MCF 10A (cell line): Measurements from ENCODE around the gene TWF2. TPM values are rescaled to one million over a fixed set of nuclear protein-coding genes. Genes with fewer than 3 reads are reported as not detected.
A peak's percentile ranks its signal among the peaks of the same experiment; 100 is the strongest.

Experiments
- BruUV-seq: library from RNA; stranded (reverse); fragments of 400-500 nt; replicated peaks from 2 replicates; lab custom pipeline; 2021; lab: Mats Ljungman, UMichigan
- CTCF ChIA-PET: fragments of 300-600 bp; sonication (Branson Sonifier 250); formaldehyde crosslinking; extraction: SDS; loops from one replicate; lab custom pipeline; 2021; ENCODE audit warnings: antibody characterized with exemption, inconsistent platforms; lab: Yijun Ruan, JAX
- POLR2A ChIA-PET: fragments of 300-600, 350-650 bp; sonication (Branson Sonifier 250); formaldehyde crosslinking; extraction: SDS; loops from one replicate; lab custom pipeline; 2020; ENCODE audit warnings: antibody characterized with exemption, inconsistent platforms; lab: Yijun Ruan, JAX
- DNase-seq: peaks from one replicate; pipeline ENCODE4 v3.0.0-alpha.2; 2018; ENCODE audit not compliant: unreplicated experiment
- H3K27ac Mint-ChIP-seq: one replicate; pipeline ENCODE4 v1.8.0; 2022; ENCODE audit warnings: mild to moderate bottlenecking, low read depth, mixed read lengths; ENCODE audit not compliant: unreplicated experiment
- H3K27me3 Mint-ChIP-seq: one replicate; pipeline ENCODE4 v1.8.0; 2022; ENCODE audit warnings: mixed read lengths; ENCODE audit not compliant: insufficient read depth, unreplicated experiment
- H3K36me3 Mint-ChIP-seq: one replicate; pipeline ENCODE4 v1.8.0; 2022; ENCODE audit warnings: mild to moderate bottlenecking, moderate library complexity, mixed read lengths; ENCODE audit not compliant: insufficient read depth, unreplicated experiment
- H3K4me1 Mint-ChIP-seq: one replicate; pipeline ENCODE4 v1.8.0; 2022; ENCODE audit warnings: mixed read lengths; ENCODE audit not compliant: insufficient read depth, unreplicated experiment
- H3K4me3 Mint-ChIP-seq: one replicate; pipeline ENCODE4 v1.8.0; 2022; ENCODE audit warnings: mild to moderate bottlenecking, moderate library complexity, mixed read lengths; ENCODE audit not compliant: unreplicated experiment
- H3K9me3 Mint-ChIP-seq: one replicate; pipeline ENCODE4 v1.8.0; 2022; ENCODE audit warnings: mixed read lengths; ENCODE audit not compliant: unreplicated experiment
- intact Hi-C: fragments of 100-400 bp; cut with micrococcal nuclease; formaldehyde crosslinking; loops from 2 replicates; pipeline ENCODE4 v1.14.1; 2022
- total RNA-seq: library from RNA; stranded (reverse); gene quantifications from 2 replicates; pipeline ENCODE4 v1.2.3, GENCODE V29; 2022
- TF ChIP-seq, protein P1 (sequence below): fragments of 200-600 bp; IDR thresholded peaks from one replicate; pipeline ENCODE4 v1.8.0; 2022; ENCODE audit warnings: antibody characterized with exemption, mild to moderate bottlenecking; ENCODE audit not compliant: unreplicated experiment

The TWF2 gene
- total RNA-seq, 1 experiment from 2014 or later = 47.0 TPM

DNA sequence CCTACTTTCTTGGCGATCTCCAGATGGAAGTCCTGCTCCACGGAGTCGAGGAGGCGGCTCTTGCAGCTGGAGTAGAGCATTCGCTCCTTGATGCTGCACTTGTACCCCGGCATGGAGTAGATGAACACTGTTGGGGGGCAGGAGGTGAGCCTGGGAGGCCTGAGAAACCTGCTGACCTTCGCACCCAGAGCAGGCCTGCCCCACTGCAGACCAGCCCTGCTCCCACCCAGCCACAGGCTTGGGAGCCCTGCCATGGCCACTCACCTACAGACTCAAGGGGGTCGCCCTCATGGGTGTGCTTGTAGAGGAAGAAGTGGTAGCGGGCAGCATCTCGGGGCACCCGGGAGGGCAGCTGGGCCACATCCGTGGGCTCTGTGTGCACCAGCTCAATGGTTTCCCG lies 9.3 kb downstream of the TWF2 start:
- no TSS peak for BruUV-seq
- Mint-ChIP-seq H3K4me3 (no peak overlapping the region), H3K36me3 (peaks cover 45% of the 10 kb centered on the region), H3K9me3 (no peaks in the 10 kb centered on the region), H3K27me3 (no peaks in the 10 kb centered on the region), H3K27ac (no peak overlapping the region), H3K4me1 (peaks cover 16% of the 10 kb centered on the region)
- DNase-seq = no peak
- POLR2A ChIA-PET = no interaction called here
- intact Hi-C loops = loop anchor here (10.0 kb wide), 1 partner anchor 215 kb away; the partner anchor contains the start of gene SEMA3G
- TF ChIP-seq, protein P1, sequence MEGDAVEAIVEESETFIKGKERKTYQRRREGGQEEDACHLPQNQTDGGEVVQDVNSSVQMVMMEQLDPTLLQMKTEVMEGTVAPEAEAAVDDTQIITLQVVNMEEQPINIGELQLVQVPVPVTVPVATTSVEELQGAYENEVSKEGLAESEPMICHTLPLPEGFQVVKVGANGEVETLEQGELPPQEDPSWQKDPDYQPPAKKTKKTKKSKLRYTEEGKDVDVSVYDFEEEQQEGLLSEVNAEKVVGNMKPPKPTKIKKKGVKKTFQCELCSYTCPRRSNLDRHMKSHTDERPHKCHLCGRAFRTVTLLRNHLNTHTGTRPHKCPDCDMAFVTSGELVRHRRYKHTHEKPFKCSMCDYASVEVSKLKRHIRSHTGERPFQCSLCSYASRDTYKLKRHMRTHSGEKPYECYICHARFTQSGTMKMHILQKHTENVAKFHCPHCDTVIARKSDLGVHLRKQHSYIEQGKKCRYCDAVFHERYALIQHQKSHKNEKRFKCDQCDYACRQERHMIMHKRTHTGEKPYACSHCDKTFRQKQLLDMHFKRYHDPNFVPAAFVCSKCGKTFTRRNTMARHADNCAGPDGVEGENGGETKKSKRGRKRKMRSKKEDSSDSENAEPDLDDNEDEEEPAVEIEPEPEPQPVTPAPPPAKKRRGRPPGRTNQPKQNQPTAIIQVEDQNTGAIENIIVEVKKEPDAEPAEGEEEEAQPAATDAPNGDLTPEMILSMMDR = no peak
- CTCF ChIA-PET = interaction anchor here (0.6 to 13.6 kb wide), 3 partner anchors 9 to 132 kb away, joined by 3 to 175 read pairs (median 52); partner anchors contain the start of gene TLR9

DNA sequence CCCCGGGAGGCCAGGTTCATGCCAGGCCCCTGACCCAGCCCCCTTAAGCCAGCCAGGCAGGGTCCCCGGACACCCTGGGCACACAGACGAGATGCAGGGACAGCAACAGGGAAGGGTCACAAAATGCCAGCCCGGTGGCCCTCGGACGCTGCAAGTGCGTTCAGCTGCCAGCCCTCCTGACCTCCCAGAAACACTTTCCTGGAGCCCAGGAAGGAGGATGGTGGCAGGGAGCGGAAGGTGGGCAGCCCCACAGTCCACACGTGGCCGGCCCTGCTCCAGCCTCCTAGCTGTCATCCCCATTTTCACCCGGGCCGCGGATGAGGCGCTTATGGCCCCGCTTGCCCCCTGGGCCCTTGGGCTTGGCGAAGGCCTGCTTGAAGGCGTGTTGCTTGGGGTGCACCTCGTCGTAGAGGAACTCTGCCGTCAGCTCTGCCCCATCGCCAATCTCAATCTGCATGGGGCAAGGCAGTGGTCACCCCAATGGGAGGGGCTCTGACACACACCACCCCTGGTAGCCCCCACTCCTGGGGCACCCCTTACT lies 10.1 kb downstream of the TWF2 start:
- H3K36me3 Mint-ChIP-seq = peaks cover 42% of the 10 kb centered on the region
- no peak overlapping the region for H3K4me3 Mint-ChIP-seq
- H3K27ac Mint-ChIP-seq = no peak overlapping the region
- H3K4me1 Mint-ChIP-seq = peaks cover 16% of the 10 kb centered on the region
- intact Hi-C loops = no loop called here
- BruUV-seq = TSS peak; percentile 79
- CTCF ChIA-PET = interaction anchor here (0.6 to 13.6 kb wide), 2 partner anchors 8 to 49 kb away, joined by 3 to 175 read pairs; partner anchors contain the start of gene TLR9
- TF ChIP-seq, protein P1 = no peak
- POLR2A ChIA-PET = no interaction called here
- H3K27me3 Mint-ChIP-seq = no peaks in the 10 kb centered on the region
- no peaks in the 10 kb centered on the region for H3K9me3 Mint-ChIP-seq
- DNase-seq = no peak

DNA sequence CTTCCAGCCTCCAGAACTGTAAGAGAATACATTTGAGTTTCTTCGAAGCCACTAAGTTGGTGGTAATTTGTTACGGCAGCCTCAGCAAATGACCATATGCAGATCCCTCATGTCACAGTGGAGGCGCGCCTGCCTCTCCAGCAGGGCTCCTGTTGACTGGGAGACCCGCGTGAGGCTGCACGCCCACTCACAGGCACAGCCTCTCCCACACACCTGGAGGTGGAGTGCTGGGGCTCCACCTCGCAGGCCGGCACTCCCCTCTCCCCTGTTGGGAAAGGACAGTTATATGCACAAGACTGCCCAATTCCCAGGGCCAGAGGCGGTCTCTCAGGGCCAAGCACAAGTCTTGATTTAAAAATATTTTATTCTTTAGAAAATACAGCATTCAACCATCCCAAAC lies 10.7 kb downstream of the TWF2 start:
- BruUV-seq = no TSS peak
- Mint-ChIP-seq H3K36me3 (peaks cover 36% of the 10 kb centered on the region), H3K27ac (no peak overlapping the region), H3K4me3 (no peak overlapping the region), H3K9me3 (no peaks in the 10 kb centered on the region), H3K4me1 (peaks cover 16% of the 10 kb centered on the region), H3K27me3 (no peaks in the 10 kb centered on the region)
- intact Hi-C loops = no loop called here
- ChIA-PET CTCF (no interaction called here), POLR2A (no interaction called here)
- TF ChIP-seq, protein P1 = no peak
- no peak for DNase-seq

- intact Hi-C loops = no loop called here
- no TSS peak for BruUV-seq
- Mint-ChIP-seq H3K4me3 (no peak overlapping the region), H3K4me1 (peaks cover 16% of the 10 kb centered on the region), H3K27me3 (no peaks in the 10 kb centered on the region), H3K9me3 (no peaks in the 10 kb centered on the region), H3K36me3 (peaks cover 34% of the 10 kb centered on the region), H3K27ac (no peak overlapping the region)
- ChIA-PET POLR2A (no interaction called here), CTCF (interaction anchor here (0.7 to 13.0 kb wide), 3 partner anchors 8 to 112 kb away, joined by 3 to 175 read pairs (median 4); partner anchors contain the start of gene TWF2)
- DNase-seq = no peak
- TF ChIP-seq, protein P1 = no peak
Observed at GRCh38 chr3:52227766-52228165, 11.2 kb downstream of the TWF2 start.
